Natural killer cell treated with Interleukin-12 subunit alpha and Interleukin-12 subunit beta and Interleukin-15 and Interleukin-18, amount 100 ng/mL, for 72 hours (primary cell): ENCODE data around the gene ACHE. TPM values are rescaled to one million over a fixed set of nuclear protein-coding genes. Genes with fewer than 3 reads are reported as not detected.

Experiments
- ATAC-seq, 2 donors: fragments of 150-1000 bp; cut with Tn5 transposase in 1 of 2; sonication (Bioruptor Pico), chemical (Tn5 transposase) in 1 of 2; 2 replicates each; pipeline ENCODE4 v1.10.0; 2021
- DNase-seq: peaks from one replicate; pipeline ENCODE4 v3.0.0; 2022; ENCODE audit warnings: low spot score
- H3K27ac Mint-ChIP-seq, 2 donors: 1 replicate in 1 of 2; 2 replicates in 1 of 2; pipeline ENCODE4 v1.8.0; 2022; ENCODE audit warnings: mixed read lengths in 2 of 2, mild to moderate bottlenecking in 1 of 2, moderate library complexity in 1 of 2
- H3K27me3 Mint-ChIP-seq, 2 donors: 1 replicate in 1 of 2; 2 replicates in 1 of 2; pipeline ENCODE4 v1.8.0; 2022; ENCODE audit warnings: mixed read lengths in 2 of 2
- H3K36me3 Mint-ChIP-seq: one replicate; pipeline ENCODE4 v1.8.0; 2022; ENCODE audit warnings: mixed read lengths
- H3K4me1 Mint-ChIP-seq, 2 donors: 1 replicate in 1 of 2; 2 replicates in 1 of 2; pipeline ENCODE4 v1.8.0; 2022; ENCODE audit warnings: low read depth in 2 of 2, mixed read lengths in 2 of 2, mild to moderate bottlenecking in 1 of 2
- H3K4me3 Mint-ChIP-seq: one replicate; pipeline ENCODE4 v1.8.0; 2022; ENCODE audit warnings: mixed read lengths
- H3K9me3 Mint-ChIP-seq: 2 replicates; pipeline ENCODE4 v1.8.0; 2022; ENCODE audit warnings: mixed read lengths
- total RNA-seq, 2 donors: library from RNA; stranded (reverse); gene quantifications; one replicate each; pipeline ENCODE4 v1.2.3, GENCODE V29; 2022

Gene ACHE
- total RNA-seq, 2 donors from 2014 or later: 0.64 to 0.73 TPM

GRCh38 chr7:100884736-100885439 lies 10.8 kb downstream of the ACHE start:
- Mint-ChIP-seq H3K4me1 (peaks cover 38 to 55% of the 10 kb centered on the region in 2 donors), H3K36me3 (peaks cover 51% of the 10 kb centered on the region), H3K27ac (peak overlapping the region; percentile 73 to 80), H3K4me3 (peak overlapping the region; percentile 85), H3K9me3 (no peaks in the 10 kb centered on the region), H3K27me3 (no peaks in the 10 kb centered on the region)
- DNase-seq: no peak
- ATAC-seq: peak in 1 of 2 donors; percentile 48

- H3K36me3 Mint-ChIP-seq: peaks cover 54% of the 10 kb centered on the region
- H3K27me3 Mint-ChIP-seq: no peaks in the 10 kb centered on the region
- no peak overlapping the region for H3K4me3 Mint-ChIP-seq
- peak overlapping the region; percentile 73 to 80 for H3K27ac Mint-ChIP-seq
- no peaks in the 10 kb centered on the region for H3K9me3 Mint-ChIP-seq
- ATAC-seq: no peak
- peaks cover 43 to 66% of the 10 kb centered on the region in 2 donors for H3K4me1 Mint-ChIP-seq
- DNase-seq: no peak
These were observed 12.7 kb downstream of the ACHE start for GRCh38 chr7:100882785-100883526.

- ATAC-seq (no peak), DNase-seq (no peak)
- Mint-ChIP-seq H3K27me3 (no peaks in the 10 kb centered on the region), H3K9me3 (no peaks in the 10 kb centered on the region), H3K27ac (no peak overlapping the region), H3K4me3 (no peak overlapping the region), H3K4me1 (peaks cover 35 to 61% of the 10 kb centered on the region in 2 donors), H3K36me3 (peaks cover 49% of the 10 kb centered on the region)
These were observed 13.5 kb downstream of the ACHE start for GRCh38 chr7:100882201-100882600.

- ATAC-seq: no peak
- Mint-ChIP-seq H3K36me3 (peaks cover 49% of the 10 kb centered on the region), H3K27ac (peak overlapping the region in 1 of 2 donors; percentile 53), H3K4me1 (peaks cover 34 to 58% of the 10 kb centered on the region in 2 donors), H3K9me3 (no peaks in the 10 kb centered on the region), H3K27me3 (no peaks in the 10 kb centered on the region), H3K4me3 (no peak overlapping the region)
- no peak for DNase-seq
These were observed 14.6 kb downstream of the ACHE start for GRCh38 chr7:100881136-100881535.

- Mint-ChIP-seq H3K36me3 (peaks cover 48% of the 10 kb centered on the region), H3K4me1 (peaks cover 36 to 56% of the 10 kb centered on the region in 2 donors), H3K27me3 (no peaks in the 10 kb centered on the region), H3K27ac (peak overlapping the region in 1 of 2 donors; percentile 37), H3K4me3 (no peak overlapping the region), H3K9me3 (no peaks in the 10 kb centered on the region)
- DNase-seq (no peak), ATAC-seq (no peak)
These were observed 15.0 kb downstream of the ACHE start for GRCh38 chr7:100880645-100881044.

GRCh38 chr7:100879685-100880261 lies 15.9 kb downstream of the ACHE start:
- no peaks in the 10 kb centered on the region for H3K9me3 Mint-ChIP-seq
- H3K4me1 Mint-ChIP-seq: peaks cover 42 to 60% of the 10 kb centered on the region in 2 donors
- H3K27me3 Mint-ChIP-seq: no peaks in the 10 kb centered on the region
- peak overlapping the region in 1 of 2 donors; percentile 38 for H3K27ac Mint-ChIP-seq
- H3K36me3 Mint-ChIP-seq: peaks cover 44% of the 10 kb centered on the region
- peak overlapping the region; percentile 9 for H3K4me3 Mint-ChIP-seq
- ATAC-seq: no peak
- DNase-seq: no peak

GRCh38 chr7:100878685-100879084 lies 17.0 kb downstream of the ACHE start:
- DNase-seq: no peak
- Mint-ChIP-seq H3K27me3 (no peaks in the 10 kb centered on the region), H3K4me1 (peaks cover 46 to 58% of the 10 kb centered on the region in 2 donors), H3K4me3 (peak overlapping the region; percentile 15), H3K36me3 (peaks cover 37% of the 10 kb centered on the region), H3K27ac (peak overlapping the region; percentile 38 to 44), H3K9me3 (no peaks in the 10 kb centered on the region)
- no peak for ATAC-seq

GRCh38 chr7:100878013-100878412 lies 17.7 kb downstream of the ACHE start:
- no peaks in the 10 kb centered on the region for H3K9me3 Mint-ChIP-seq
- H3K4me1 Mint-ChIP-seq: peaks cover 41 to 51% of the 10 kb centered on the region in 2 donors
- ATAC-seq (no peak), DNase-seq (no peak)
- H3K27ac Mint-ChIP-seq: peak overlapping the region; percentile 38 to 44
- H3K27me3 Mint-ChIP-seq: no peaks in the 10 kb centered on the region
- peak overlapping the region; percentile 25 for H3K4me3 Mint-ChIP-seq
- H3K36me3 Mint-ChIP-seq: peaks cover 31% of the 10 kb centered on the region

- peaks cover 24% of the 10 kb centered on the region for H3K36me3 Mint-ChIP-seq
- ATAC-seq (peak; percentile 68), DNase-seq (no peak)
- H3K27me3 Mint-ChIP-seq: no peaks in the 10 kb centered on the region
- H3K4me1 Mint-ChIP-seq: peaks cover 35 to 49% of the 10 kb centered on the region in 2 donors
- H3K9me3 Mint-ChIP-seq: no peaks in the 10 kb centered on the region
- peak overlapping the region; percentile 86 for H3K4me3 Mint-ChIP-seq
- H3K27ac Mint-ChIP-seq: peak overlapping the region; percentile 97 to 99
These were observed 20.3 kb downstream of the ACHE start for GRCh38 chr7:100875356-100875751.

GRCh38 chr7:100874577-100875355 lies 20.9 kb downstream of the ACHE start, which contains the start of gene SRRT:
Gene SRRT (plus strand): TSS chr7:100875103. CDS start chr7:100875591, 488 bp downstream.
- Mint-ChIP-seq H3K27ac (peak within 1 kb of the TSS; percentile 97 to 99), H3K27me3 (no peaks in the 10 kb centered on the region), H3K9me3 (no peaks in the 10 kb centered on the region), H3K4me1 (peaks cover 31 to 45% of the 10 kb centered on the region in 2 donors), H3K36me3 (peaks cover 20% of the 10 kb centered on the region), H3K4me3 (peak within 1 kb of the TSS; percentile 86)
- DNase-seq (peak; percentile 99), ATAC-seq (peak; percentile 96 to 99)

- no peak for ATAC-seq
- Mint-ChIP-seq H3K4me3 (peak overlapping the region; percentile 86), H3K27ac (peak overlapping the region; percentile 97 to 99), H3K27me3 (no peaks in the 10 kb centered on the region), H3K9me3 (no peaks in the 10 kb centered on the region), H3K36me3 (peaks cover 18% of the 10 kb centered on the region), H3K4me1 (peaks cover 28 to 41% of the 10 kb centered on the region in 2 donors)
- no peak for DNase-seq
These were observed 21.4 kb downstream of the ACHE start for GRCh38 chr7:100874300-100874576.

- peaks cover 23 to 37% of the 10 kb centered on the region in 2 donors for H3K4me1 Mint-ChIP-seq
- H3K27me3 Mint-ChIP-seq: no peaks in the 10 kb centered on the region
- H3K4me3 Mint-ChIP-seq: peak overlapping the region; percentile 86
- no peak for DNase-seq
- no peaks in the 10 kb centered on the region for H3K9me3 Mint-ChIP-seq
- peaks cover 18% of the 10 kb centered on the region for H3K36me3 Mint-ChIP-seq
- no peak for ATAC-seq
- H3K27ac Mint-ChIP-seq: peak overlapping the region; percentile 97 to 99
These were observed 21.9 kb downstream of the ACHE start for GRCh38 chr7:100873599-100874299.
